SK-N-SH treated with all-trans-retinoic acid at 6 μM for 48 hours (cell line): ENCODE results near the gene APBB1IP.

Source experiments
- ATAC-seq: fragments of 200-7000 bp; cut with Tn5 transposase; 3 replicates; pipeline ENCODE4 v1.9.1; 2020; ENCODE audit warnings: mild to moderate bottlenecking, moderate library complexity
- ARNTL ChIP-seq: fragments of 450-650 bp; formaldehyde crosslinking; IDR thresholded peaks from 2 replicates; pipeline ENCODE4 v1.5.0; 2020; ENCODE audit warnings: low read depth, mild to moderate bottlenecking, moderate library complexity, borderline replicate concordance
- BACH2 ChIP-seq: fragments of 250-450 bp; sonication (Bioruptor Pico); IDR thresholded peaks from 2 replicates; pipeline ENCODE4 v1.9.0; 2021; ENCODE audit warnings: mild to moderate bottlenecking, borderline replicate concordance
- CSDC2 ChIP-seq: fragments of 250-450 bp; sonication (Bioruptor Pico); IDR thresholded peaks from 2 replicates; pipeline ENCODE4 v1.5.0; 2020; ENCODE audit warnings: mild to moderate bottlenecking, moderate library complexity
- ESRRG ChIP-seq: fragments of 250-450 bp; sonication (Bioruptor Pico); IDR thresholded peaks from 2 replicates; pipeline ENCODE4 v1.6.1; 2021; ENCODE audit warnings: mild to moderate bottlenecking
- GLIS3 ChIP-seq: fragments of 250-450 bp; sonication (Bioruptor Pico); IDR thresholded peaks from 2 replicates; pipeline ENCODE4 v1.5.0; 2020; ENCODE audit warnings: mild to moderate bottlenecking, moderate library complexity
- OSR1 ChIP-seq: fragments of 250-450 bp; sonication (Bioruptor Pico); IDR thresholded peaks from 2 replicates; pipeline ENCODE4 v1.8.0; 2022; ENCODE audit warnings: moderate library complexity, mild to moderate bottlenecking, inconsistent platforms
- PPARA ChIP-seq: fragments of 250-450 bp; sonication (Bioruptor Pico); IDR thresholded peaks from 2 replicates; pipeline ENCODE4 v1.5.0; 2020; ENCODE audit warnings: mild to moderate bottlenecking, borderline replicate concordance
- RARB ChIP-seq: fragments of 250-450 bp; sonication (Bioruptor Pico); IDR thresholded peaks from 2 replicates; pipeline ENCODE4 v1.8.0; 2021; ENCODE audit warnings: mild to moderate bottlenecking, moderate library complexity
- SNAI2 ChIP-seq: fragments of 250-450 bp; sonication (Bioruptor Pico); IDR thresholded peaks from 2 replicates; pipeline ENCODE4 v1.5.0; 2020; ENCODE audit warnings: mild to moderate bottlenecking, moderate library complexity
- TCF4 ChIP-seq: fragments of 250-450 bp; sonication (Bioruptor Pico); IDR thresholded peaks from 2 replicates; pipeline ENCODE4 v1.8.0; 2021; ENCODE audit warnings: mild to moderate bottlenecking, moderate library complexity, borderline replicate concordance
- TOX ChIP-seq: fragments of 250-450 bp; sonication (Bioruptor Pico); IDR thresholded peaks from 2 replicates; pipeline ENCODE4 v1.8.0; 2021; ENCODE audit warnings: mild to moderate bottlenecking, moderate library complexity, borderline replicate concordance
- ZC3H10 ChIP-seq: fragments of 250-450 bp; sonication (Bioruptor Pico); IDR thresholded peaks from 2 replicates; pipeline ENCODE4 v1.5.1; 2021; ENCODE audit warnings: mild to moderate bottlenecking, moderate library complexity
- ZFP3 ChIP-seq: fragments of 250-450 bp; sonication (Bioruptor Pico); IDR thresholded peaks from 2 replicates; pipeline ENCODE4 v1.5.0; 2020; ENCODE audit warnings: mild to moderate bottlenecking, moderate library complexity
- ZFP30 ChIP-seq: fragments of 450-650 bp; formaldehyde crosslinking; IDR thresholded peaks from 2 replicates; pipeline ENCODE4 v1.5.0; 2022; ENCODE audit warnings: mild to moderate bottlenecking, moderate library complexity
- ZNF8 ChIP-seq: fragments of 450-650 bp; formaldehyde crosslinking; IDR thresholded peaks from 2 replicates; pipeline ENCODE4 v1.5.0; 2020; ENCODE audit warnings: mild to moderate bottlenecking, moderate library complexity
- TF ChIP-seq, protein P1 (sequence below): fragments of 250-450 bp; sonication (Bioruptor Pico); IDR thresholded peaks from 2 replicates; pipeline ENCODE4 v1.5.1; 2020; ENCODE audit warnings: low read depth, mild to moderate bottlenecking, moderate library complexity
- TF ChIP-seq, protein P2 (sequence below): fragments of 250-450 bp; sonication (Bioruptor Pico); IDR thresholded peaks from 2 replicates; pipeline ENCODE4 v1.5.1; 2021; ENCODE audit warnings: mild to moderate bottlenecking, moderate library complexity
- TF ChIP-seq, protein P3 (sequence below): fragments of 250-450 bp; sonication (Bioruptor Pico); IDR thresholded peaks from 2 replicates; pipeline ENCODE4 v1.8.0; 2020; ENCODE audit warnings: mild to moderate bottlenecking, moderate library complexity, borderline replicate concordance
- TF ChIP-seq, protein P4 (sequence below): fragments of 250-450 bp; sonication (Bioruptor Pico); IDR thresholded peaks from 2 replicates; pipeline ENCODE4 v1.8.0; 2021; ENCODE audit warnings: low read depth, mild to moderate bottlenecking, moderate library complexity, borderline replicate concordance
- TF ChIP-seq, protein P5 (sequence below): fragments of 250-450 bp; sonication (Bioruptor Pico); IDR thresholded peaks from 2 replicates; pipeline ENCODE4 v1.5.0; 2020; ENCODE audit warnings: mild to moderate bottlenecking, moderate library complexity

APBB1IP gene

DNA sequence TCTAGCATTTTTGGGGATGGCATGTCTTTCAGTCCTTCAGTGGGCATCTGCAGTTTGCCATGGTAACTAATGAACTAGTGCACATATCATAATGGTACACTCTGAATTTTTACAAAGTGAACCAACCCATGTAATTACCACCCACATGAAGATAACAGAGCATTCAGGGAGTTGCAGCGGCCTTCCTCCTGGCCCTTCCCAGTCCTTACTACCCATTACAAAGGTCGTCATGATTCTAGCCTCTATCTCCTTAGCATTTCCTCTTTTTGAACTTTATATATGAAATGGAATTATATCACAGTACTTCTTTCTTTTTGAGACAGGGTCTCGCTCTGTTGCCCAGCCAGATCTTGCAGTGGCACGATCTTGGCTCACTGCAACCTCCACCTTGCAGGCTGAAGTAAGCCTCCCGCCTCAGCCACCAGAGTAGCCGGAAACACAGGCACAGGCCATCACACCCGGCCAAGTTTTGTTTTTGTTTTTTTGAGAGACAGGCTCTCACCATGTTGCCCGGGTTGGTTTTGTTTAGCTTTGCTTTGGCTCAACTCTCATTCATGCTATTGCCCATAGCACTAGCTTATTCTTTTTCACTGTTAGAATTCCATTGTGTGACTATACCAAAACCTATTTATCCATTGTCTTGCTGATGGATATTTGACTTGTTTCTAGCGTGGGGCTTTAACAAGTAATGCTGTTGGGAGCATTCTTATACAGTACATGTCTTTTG lies 79.2 kb downstream of the APBB1IP start:
- no peak for TF ChIP-seq BACH2
- TF ChIP-seq ESRRG (CRISPR knock-in tag): no peak
- TF ChIP-seq, protein P1, sequence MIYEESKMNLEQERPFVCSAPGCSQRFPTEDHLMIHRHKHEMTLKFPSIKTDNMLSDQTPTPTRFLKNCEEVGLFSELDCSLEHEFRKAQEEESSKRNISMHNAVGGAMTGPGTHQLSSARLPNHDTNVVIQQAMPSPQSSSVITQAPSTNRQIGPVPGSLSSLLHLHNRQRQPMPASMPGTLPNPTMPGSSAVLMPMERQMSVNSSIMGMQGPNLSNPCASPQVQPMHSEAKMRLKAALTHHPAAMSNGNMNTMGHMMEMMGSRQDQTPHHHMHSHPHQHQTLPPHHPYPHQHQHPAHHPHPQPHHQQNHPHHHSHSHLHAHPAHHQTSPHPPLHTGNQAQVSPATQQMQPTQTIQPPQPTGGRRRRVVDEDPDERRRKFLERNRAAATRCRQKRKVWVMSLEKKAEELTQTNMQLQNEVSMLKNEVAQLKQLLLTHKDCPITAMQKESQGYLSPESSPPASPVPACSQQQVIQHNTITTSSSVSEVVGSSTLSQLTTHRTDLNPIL (CRISPR knock-in tag): no peak
- TF ChIP-seq, protein P2, sequence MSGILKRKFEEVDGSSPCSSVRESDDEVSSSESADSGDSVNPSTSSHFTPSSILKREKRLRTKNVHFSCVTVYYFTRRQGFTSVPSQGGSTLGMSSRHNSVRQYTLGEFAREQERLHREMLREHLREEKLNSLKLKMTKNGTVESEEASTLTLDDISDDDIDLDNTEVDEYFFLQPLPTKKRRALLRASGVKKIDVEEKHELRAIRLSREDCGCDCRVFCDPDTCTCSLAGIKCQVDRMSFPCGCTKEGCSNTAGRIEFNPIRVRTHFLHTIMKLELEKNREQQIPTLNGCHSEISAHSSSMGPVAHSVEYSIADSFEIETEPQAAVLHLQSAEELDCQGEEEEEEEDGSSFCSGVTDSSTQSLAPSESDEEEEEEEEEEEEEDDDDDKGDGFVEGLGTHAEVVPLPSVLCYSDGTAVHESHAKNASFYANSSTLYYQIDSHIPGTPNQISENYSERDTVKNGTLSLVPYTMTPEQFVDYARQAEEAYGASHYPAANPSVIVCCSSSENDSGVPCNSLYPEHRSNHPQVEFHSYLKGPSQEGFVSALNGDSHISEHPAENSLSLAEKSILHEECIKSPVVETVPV: no peak
- TF ChIP-seq, protein P3, sequence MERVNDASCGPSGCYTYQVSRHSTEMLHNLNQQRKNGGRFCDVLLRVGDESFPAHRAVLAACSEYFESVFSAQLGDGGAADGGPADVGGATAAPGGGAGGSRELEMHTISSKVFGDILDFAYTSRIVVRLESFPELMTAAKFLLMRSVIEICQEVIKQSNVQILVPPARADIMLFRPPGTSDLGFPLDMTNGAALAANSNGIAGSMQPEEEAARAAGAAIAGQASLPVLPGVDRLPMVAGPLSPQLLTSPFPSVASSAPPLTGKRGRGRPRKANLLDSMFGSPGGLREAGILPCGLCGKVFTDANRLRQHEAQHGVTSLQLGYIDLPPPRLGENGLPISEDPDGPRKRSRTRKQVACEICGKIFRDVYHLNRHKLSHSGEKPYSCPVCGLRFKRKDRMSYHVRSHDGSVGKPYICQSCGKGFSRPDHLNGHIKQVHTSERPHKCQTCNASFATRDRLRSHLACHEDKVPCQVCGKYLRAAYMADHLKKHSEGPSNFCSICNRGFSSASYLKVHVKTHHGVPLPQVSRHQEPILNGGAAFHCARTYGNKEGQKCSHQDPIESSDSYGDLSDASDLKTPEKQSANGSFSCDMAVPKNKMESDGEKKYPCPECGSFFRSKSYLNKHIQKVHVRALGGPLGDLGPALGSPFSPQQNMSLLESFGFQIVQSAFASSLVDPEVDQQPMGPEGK (CRISPR knock-in tag): no peak
- TF ChIP-seq ZFP30 (CRISPR knock-in tag): no peak
- TF ChIP-seq, protein P4, sequence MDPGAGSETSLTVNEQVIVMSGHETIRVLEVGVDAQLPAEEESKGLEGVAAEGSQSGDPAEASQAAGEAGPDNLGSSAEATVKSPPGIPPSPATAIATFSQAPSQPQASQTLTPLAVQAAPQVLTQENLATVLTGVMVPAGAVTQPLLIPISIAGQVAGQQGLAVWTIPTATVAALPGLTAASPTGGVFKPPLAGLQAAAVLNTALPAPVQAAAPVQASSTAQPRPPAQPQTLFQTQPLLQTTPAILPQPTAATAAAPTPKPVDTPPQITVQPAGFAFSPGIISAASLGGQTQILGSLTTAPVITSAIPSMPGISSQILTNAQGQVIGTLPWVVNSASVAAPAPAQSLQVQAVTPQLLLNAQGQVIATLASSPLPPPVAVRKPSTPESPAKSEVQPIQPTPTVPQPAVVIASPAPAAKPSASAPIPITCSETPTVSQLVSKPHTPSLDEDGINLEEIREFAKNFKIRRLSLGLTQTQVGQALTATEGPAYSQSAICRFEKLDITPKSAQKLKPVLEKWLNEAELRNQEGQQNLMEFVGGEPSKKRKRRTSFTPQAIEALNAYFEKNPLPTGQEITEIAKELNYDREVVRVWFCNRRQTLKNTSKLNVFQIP (CRISPR knock-in tag): no peak
- TF ChIP-seq SNAI2 (CRISPR knock-in tag): no peak
- TF ChIP-seq ZC3H10 (CRISPR knock-in tag): no peak

DNA sequence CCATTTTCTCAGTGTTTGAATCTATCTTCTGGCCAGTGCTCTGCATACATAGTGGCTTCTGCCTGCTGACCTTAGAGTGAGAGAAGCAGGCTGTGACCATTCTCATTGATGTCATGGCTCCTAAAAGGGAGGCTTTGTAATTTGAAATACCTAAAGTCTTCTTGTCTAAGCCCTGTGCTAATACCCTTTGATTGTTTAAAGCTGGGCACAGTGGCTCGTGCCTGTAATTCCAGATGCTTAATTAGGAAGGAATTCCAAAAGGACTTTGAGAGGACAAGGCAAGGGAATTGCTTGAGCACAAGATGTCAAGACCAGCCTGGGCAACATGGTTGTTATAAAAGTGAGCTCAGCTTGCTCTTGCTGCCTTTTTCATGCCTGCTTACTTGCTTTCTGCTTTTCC lies 81.7 kb downstream of the APBB1IP start:
- TF ChIP-seq GLIS3 (no peak), BACH2 (no peak), ZFP30 (CRISPR knock-in tag) (no peak), TCF4 (no peak), CSDC2 (no peak), ESRRG (CRISPR knock-in tag) (no peak), OSR1 (no peak), PPARA (CRISPR knock-in tag) (no peak), ARNTL (CRISPR knock-in tag) (no peak), ZC3H10 (CRISPR knock-in tag) (no peak), ZNF8 (CRISPR knock-in tag) (no peak), ZFP3 (CRISPR knock-in tag) (no peak), TOX (no peak), RARB (CRISPR knock-in tag) (no peak)
- TF ChIP-seq, protein P2: no peak
- TF ChIP-seq, protein P5, sequence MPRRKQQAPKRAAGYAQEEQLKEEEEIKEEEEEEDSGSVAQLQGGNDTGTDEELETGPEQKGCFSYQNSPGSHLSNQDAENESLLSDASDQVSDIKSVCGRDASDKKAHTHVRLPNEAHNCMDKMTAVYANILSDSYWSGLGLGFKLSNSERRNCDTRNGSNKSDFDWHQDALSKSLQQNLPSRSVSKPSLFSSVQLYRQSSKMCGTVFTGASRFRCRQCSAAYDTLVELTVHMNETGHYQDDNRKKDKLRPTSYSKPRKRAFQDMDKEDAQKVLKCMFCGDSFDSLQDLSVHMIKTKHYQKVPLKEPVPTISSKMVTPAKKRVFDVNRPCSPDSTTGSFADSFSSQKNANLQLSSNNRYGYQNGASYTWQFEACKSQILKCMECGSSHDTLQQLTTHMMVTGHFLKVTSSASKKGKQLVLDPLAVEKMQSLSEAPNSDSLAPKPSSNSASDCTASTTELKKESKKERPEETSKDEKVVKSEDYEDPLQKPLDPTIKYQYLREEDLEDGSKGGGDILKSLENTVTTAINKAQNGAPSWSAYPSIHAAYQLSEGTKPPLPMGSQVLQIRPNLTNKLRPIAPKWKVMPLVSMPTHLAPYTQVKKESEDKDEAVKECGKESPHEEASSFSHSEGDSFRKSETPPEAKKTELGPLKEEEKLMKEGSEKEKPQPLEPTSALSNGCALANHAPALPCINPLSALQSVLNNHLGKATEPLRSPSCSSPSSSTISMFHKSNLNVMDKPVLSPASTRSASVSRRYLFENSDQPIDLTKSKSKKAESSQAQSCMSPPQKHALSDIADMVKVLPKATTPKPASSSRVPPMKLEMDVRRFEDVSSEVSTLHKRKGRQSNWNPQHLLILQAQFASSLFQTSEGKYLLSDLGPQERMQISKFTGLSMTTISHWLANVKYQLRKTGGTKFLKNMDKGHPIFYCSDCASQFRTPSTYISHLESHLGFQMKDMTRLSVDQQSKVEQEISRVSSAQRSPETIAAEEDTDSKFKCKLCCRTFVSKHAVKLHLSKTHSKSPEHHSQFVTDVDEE (CRISPR knock-in tag): no peak
- TF ChIP-seq, protein P1 (CRISPR knock-in tag): no peak
- TF ChIP-seq, protein P3 (CRISPR knock-in tag): no peak
- ATAC-seq: no peak

More for the DNA sequence above, 79.2 kb downstream of the APBB1IP start:
- no peak for ATAC-seq
